GM18867 (cell line): ENCODE measurements around the gene PARP12.

ENCODE experiments used
- ATAC-seq: cut with Tn5 transposase; IDR thresholded peaks from one replicate; pipeline ENCODE4 v1.9.1; 2021; ENCODE audit warnings: mild to moderate bottlenecking, moderate library complexity; ENCODE audit not compliant: unreplicated experiment

The PARP12 gene

GRCh38 chr7:140036224-140036962 is 26.4 kb downstream of the PARP12 start:
- ATAC-seq = peak; percentile 86

GRCh38 chr7:140035400-140036223 is 27.1 kb downstream of the PARP12 start:
- ATAC-seq = no peak

- no peak for ATAC-seq
Observed at GRCh38 chr7:140034421-140034820, 28.3 kb downstream of the PARP12 start.

GRCh38 chr7:140033779-140034363 is 28.9 kb downstream of the PARP12 start:
- no peak for ATAC-seq

GRCh38 chr7:140033036-140033435 is 29.7 kb downstream of the PARP12 start:
- ATAC-seq = no peak

- ATAC-seq = no peak
Observed at GRCh38 chr7:140031364-140031763, 31.4 kb downstream of the PARP12 start.

GRCh38 chr7:140029072-140029471 is 33.7 kb downstream of the PARP12 start:
- ATAC-seq = no peak

GRCh38 chr7:140028311-140028710 is 34.4 kb downstream of the PARP12 start:
- ATAC-seq = no peak

GRCh38 chr7:140027858-140028257 is 34.9 kb downstream of the PARP12 start:
- no peak for ATAC-seq

GRCh38 chr7:140026935-140027334 is 35.8 kb downstream of the PARP12 start:
- no peak for ATAC-seq

GRCh38 chr7:140025814-140026433 is 36.8 kb downstream of the PARP12 start:
- no peak for ATAC-seq

- no peak for ATAC-seq
Observed at GRCh38 chr7:140025241-140025640, 37.5 kb downstream of the PARP12 start.

GRCh38 chr7:140024585-140024984 is 38.2 kb downstream of the PARP12 start:
- no peak for ATAC-seq

GRCh38 chr7:140023728-140024127 is 39.0 kb downstream of the PARP12 start:
- ATAC-seq = no peak

GRCh38 chr7:140022582-140023211 is 40.1 kb downstream of the PARP12 start:
- no peak for ATAC-seq

GRCh38 chr7:140021603-140022002 is 41.1 kb downstream of the PARP12 start:
- no peak for ATAC-seq

- no peak for ATAC-seq
Observed at GRCh38 chr7:140019606-140020005, 43.1 kb downstream of the PARP12 start.

GRCh38 chr7:140019172-140019571 is 43.6 kb downstream of the PARP12 start:
- no peak for ATAC-seq

- no peak for ATAC-seq
Observed at GRCh38 chr7:140018125-140019043, 44.4 kb downstream of the PARP12 start.

- ATAC-seq = no peak
Observed at GRCh38 chr7:140017543-140017942, 45.2 kb downstream of the PARP12 start.
